ENCODE measurements around the gene SPHKAP. TPM values are rescaled to one million over a fixed set of nuclear protein-coding genes. Genes with fewer than 3 reads are reported as not detected.

SPHKAP gene
- total RNA-seq, 1 donor from 2014 or later = 49.6 TPM

GRCh38 chr2:228040995-228041394 lies 140.5 kb downstream of the SPHKAP start:
- no peaks in the 10 kb centered on the region for H3K27me3 ChIP-seq (ENCODE audit: control insufficient read depth in 3 of 3, insufficient read depth in 3 of 3, low read length in 3 of 3)
- H3K4me3 ChIP-seq (ENCODE audit: low read length in 3 of 3) = no peak overlapping the region
- H3K4me1 ChIP-seq (ENCODE audit: control insufficient read depth in 3 of 3, insufficient read depth in 3 of 3, low read length in 3 of 3) = no peaks in the 10 kb centered on the region
- no peaks in the 10 kb centered on the region for H3K9me3 ChIP-seq (ENCODE audit: control insufficient read depth in 3 of 3, low read length in 3 of 3)
- H3K9ac ChIP-seq (ENCODE audit: low read depth in 1 of 3, low read length in 3 of 3) = no peak overlapping the region
- H3K27ac ChIP-seq (ENCODE audit: low read depth, low read length) = no peak overlapping the region
- no peaks in the 10 kb centered on the region for H3K36me3 ChIP-seq (ENCODE audit: control insufficient read depth in 3 of 3, insufficient read depth in 3 of 3, low read length in 3 of 3)

- Histone ChIP-seq H3K9ac (ENCODE audit: low read depth in 1 of 3, low read length in 3 of 3) (no peak overlapping the region), H3K27me3 (ENCODE audit: control insufficient read depth in 3 of 3, insufficient read depth in 3 of 3, low read length in 3 of 3) (no peaks in the 10 kb centered on the region), H3K9me3 (ENCODE audit: control insufficient read depth in 3 of 3, low read length in 3 of 3) (no peaks in the 10 kb centered on the region), H3K36me3 (ENCODE audit: control insufficient read depth in 3 of 3, insufficient read depth in 3 of 3, low read length in 3 of 3) (no peaks in the 10 kb centered on the region), H3K4me1 (ENCODE audit: control insufficient read depth in 3 of 3, insufficient read depth in 3 of 3, low read length in 3 of 3) (no peaks in the 10 kb centered on the region), H3K4me3 (ENCODE audit: low read length in 3 of 3) (no peak overlapping the region), H3K27ac (ENCODE audit: low read depth, low read length) (no peak overlapping the region)
Measured at GRCh38 chr2:228039752-228040534, 141.5 kb downstream of the SPHKAP start.

GRCh38 chr2:228038967-228039366 lies 142.5 kb downstream of the SPHKAP start:
- H3K36me3 ChIP-seq (ENCODE audit: control insufficient read depth in 3 of 3, insufficient read depth in 3 of 3, low read length in 3 of 3) = no peaks in the 10 kb centered on the region
- no peaks in the 10 kb centered on the region for H3K27me3 ChIP-seq (ENCODE audit: control insufficient read depth in 3 of 3, insufficient read depth in 3 of 3, low read length in 3 of 3)
- H3K9ac ChIP-seq (ENCODE audit: low read depth in 1 of 3, low read length in 3 of 3) = no peak overlapping the region
- no peak overlapping the region for H3K4me3 ChIP-seq (ENCODE audit: low read length in 3 of 3)
- H3K4me1 ChIP-seq (ENCODE audit: control insufficient read depth in 3 of 3, insufficient read depth in 3 of 3, low read length in 3 of 3) = no peaks in the 10 kb centered on the region
- no peaks in the 10 kb centered on the region for H3K9me3 ChIP-seq (ENCODE audit: control insufficient read depth in 3 of 3, low read length in 3 of 3)
- no peak overlapping the region for H3K27ac ChIP-seq (ENCODE audit: low read depth, low read length)

- no peak overlapping the region for H3K27ac ChIP-seq (ENCODE audit: low read depth, low read length)
- H3K9ac ChIP-seq (ENCODE audit: low read depth in 1 of 3, low read length in 3 of 3) = no peak overlapping the region
- no peaks in the 10 kb centered on the region for H3K9me3 ChIP-seq (ENCODE audit: control insufficient read depth in 3 of 3, low read length in 3 of 3)
- H3K27me3 ChIP-seq (ENCODE audit: control insufficient read depth in 3 of 3, insufficient read depth in 3 of 3, low read length in 3 of 3) = no peaks in the 10 kb centered on the region
- H3K4me3 ChIP-seq (ENCODE audit: low read length in 3 of 3) = no peak overlapping the region
- no peaks in the 10 kb centered on the region for H3K4me1 ChIP-seq (ENCODE audit: control insufficient read depth in 3 of 3, insufficient read depth in 3 of 3, low read length in 3 of 3)
- no peaks in the 10 kb centered on the region for H3K36me3 ChIP-seq (ENCODE audit: control insufficient read depth in 3 of 3, insufficient read depth in 3 of 3, low read length in 3 of 3)
Measured at GRCh38 chr2:228037915-228038314, 143.6 kb downstream of the SPHKAP start.

- Histone ChIP-seq H3K9me3 (ENCODE audit: control insufficient read depth in 3 of 3, low read length in 3 of 3) (peaks cover 0 to 5% (median 0%) of the 10 kb centered on the region in 3 donors), H3K4me3 (ENCODE audit: low read length in 3 of 3) (no peak overlapping the region), H3K9ac (ENCODE audit: low read depth in 1 of 3, low read length in 3 of 3) (no peak overlapping the region), H3K27ac (ENCODE audit: low read depth, low read length) (no peak overlapping the region), H3K27me3 (ENCODE audit: control insufficient read depth in 3 of 3, insufficient read depth in 3 of 3, low read length in 3 of 3) (no peaks in the 10 kb centered on the region), H3K4me1 (ENCODE audit: control insufficient read depth in 3 of 3, insufficient read depth in 3 of 3, low read length in 3 of 3) (no peaks in the 10 kb centered on the region), H3K36me3 (ENCODE audit: control insufficient read depth in 3 of 3, insufficient read depth in 3 of 3, low read length in 3 of 3) (no peaks in the 10 kb centered on the region)
Measured at GRCh38 chr2:228023619-228024018, 157.9 kb downstream of the SPHKAP start.

- H3K36me3 ChIP-seq (ENCODE audit: control insufficient read depth in 3 of 3, insufficient read depth in 3 of 3, low read length in 3 of 3) = no peaks in the 10 kb centered on the region
- H3K27ac ChIP-seq (ENCODE audit: low read depth, low read length) = no peak overlapping the region
- no peaks in the 10 kb centered on the region for H3K27me3 ChIP-seq (ENCODE audit: control insufficient read depth in 3 of 3, insufficient read depth in 3 of 3, low read length in 3 of 3)
- peaks cover 0 to 7% (median 4%) of the 10 kb centered on the region in 3 donors for H3K9me3 ChIP-seq (ENCODE audit: control insufficient read depth in 3 of 3, low read length in 3 of 3)
- H3K4me1 ChIP-seq (ENCODE audit: control insufficient read depth in 3 of 3, insufficient read depth in 3 of 3, low read length in 3 of 3) = no peaks in the 10 kb centered on the region
- H3K9ac ChIP-seq (ENCODE audit: low read depth in 1 of 3, low read length in 3 of 3) = no peak overlapping the region
- no peak overlapping the region for H3K4me3 ChIP-seq (ENCODE audit: low read length in 3 of 3)
Measured at GRCh38 chr2:228018311-228018710, 163.2 kb downstream of the SPHKAP start.

- H3K4me1 ChIP-seq (ENCODE audit: control insufficient read depth in 3 of 3, insufficient read depth in 3 of 3, low read length in 3 of 3) = no peaks in the 10 kb centered on the region
- H3K4me3 ChIP-seq (ENCODE audit: low read length in 3 of 3) = no peak overlapping the region
- no peak overlapping the region for H3K9ac ChIP-seq (ENCODE audit: low read depth in 1 of 3, low read length in 3 of 3)
- no peaks in the 10 kb centered on the region for H3K27me3 ChIP-seq (ENCODE audit: control insufficient read depth in 3 of 3, insufficient read depth in 3 of 3, low read length in 3 of 3)
- peaks cover 0 to 7% (median 4%) of the 10 kb centered on the region in 3 donors for H3K9me3 ChIP-seq (ENCODE audit: control insufficient read depth in 3 of 3, low read length in 3 of 3)
- no peaks in the 10 kb centered on the region for H3K36me3 ChIP-seq (ENCODE audit: control insufficient read depth in 3 of 3, insufficient read depth in 3 of 3, low read length in 3 of 3)
- H3K27ac ChIP-seq (ENCODE audit: low read depth, low read length) = no peak overlapping the region
Measured at GRCh38 chr2:228017784-228018183, 163.7 kb downstream of the SPHKAP start.

- Histone ChIP-seq H3K4me1 (ENCODE audit: control insufficient read depth in 3 of 3, insufficient read depth in 3 of 3, low read length in 3 of 3) (no peaks in the 10 kb centered on the region), H3K9me3 (ENCODE audit: control insufficient read depth in 3 of 3, low read length in 3 of 3) (peaks cover 0 to 7% (median 4%) of the 10 kb centered on the region in 3 donors), H3K27me3 (ENCODE audit: control insufficient read depth in 3 of 3, insufficient read depth in 3 of 3, low read length in 3 of 3) (no peaks in the 10 kb centered on the region), H3K4me3 (ENCODE audit: low read length in 3 of 3) (no peak overlapping the region), H3K27ac (ENCODE audit: low read depth, low read length) (no peak overlapping the region), H3K9ac (ENCODE audit: low read depth in 1 of 3, low read length in 3 of 3) (no peak overlapping the region), H3K36me3 (ENCODE audit: control insufficient read depth in 3 of 3, insufficient read depth in 3 of 3, low read length in 3 of 3) (no peaks in the 10 kb centered on the region)
Measured at GRCh38 chr2:228016402-228016801, 165.1 kb downstream of the SPHKAP start.

- Histone ChIP-seq H3K27ac (ENCODE audit: low read depth, low read length) (no peak overlapping the region), H3K9ac (ENCODE audit: low read depth in 1 of 3, low read length in 3 of 3) (no peak overlapping the region), H3K36me3 (ENCODE audit: control insufficient read depth in 3 of 3, insufficient read depth in 3 of 3, low read length in 3 of 3) (no peaks in the 10 kb centered on the region), H3K9me3 (ENCODE audit: control insufficient read depth in 3 of 3, low read length in 3 of 3) (peaks cover 0 to 7% (median 4%) of the 10 kb centered on the region in 3 donors), H3K4me3 (ENCODE audit: low read length in 3 of 3) (no peak overlapping the region), H3K27me3 (ENCODE audit: control insufficient read depth in 3 of 3, insufficient read depth in 3 of 3, low read length in 3 of 3) (no peaks in the 10 kb centered on the region), H3K4me1 (ENCODE audit: control insufficient read depth in 3 of 3, insufficient read depth in 3 of 3, low read length in 3 of 3) (no peaks in the 10 kb centered on the region)
Measured at GRCh38 chr2:228015741-228016140, 165.7 kb downstream of the SPHKAP start.

- no peak overlapping the region for H3K9ac ChIP-seq (ENCODE audit: low read depth in 1 of 3, low read length in 3 of 3)
Measured at GRCh38 chr2:227996366-227996765, 185.1 kb downstream of the SPHKAP start.

More at GRCh38 chr2:227996366-227996765, 185.1 kb downstream of the SPHKAP start:
- H3K4me3 ChIP-seq (ENCODE audit: low read length in 3 of 3) = no peak overlapping the region
- no peaks in the 10 kb centered on the region for H3K4me1 ChIP-seq (ENCODE audit: control insufficient read depth in 3 of 3, insufficient read depth in 3 of 3, low read length in 3 of 3)
- no peaks in the 10 kb centered on the region for H3K36me3 ChIP-seq (ENCODE audit: control insufficient read depth in 3 of 3, insufficient read depth in 3 of 3, low read length in 3 of 3)
- no peaks in the 10 kb centered on the region for H3K27me3 ChIP-seq (ENCODE audit: control insufficient read depth in 3 of 3, insufficient read depth in 3 of 3, low read length in 3 of 3)
- no peak overlapping the region for H3K27ac ChIP-seq (ENCODE audit: low read depth, low read length)
- H3K9me3 ChIP-seq (ENCODE audit: control insufficient read depth in 3 of 3, low read length in 3 of 3) = no peaks in the 10 kb centered on the region

Measured in skeletal muscle tissue (tissue), 4 donors.